Thyroid gland (tissue), 4 donors: ENCODE measurements around the gene ITGA1.

Source experiments
- POLR2A ChIP-seq, 2 donors: fragments of 450-650 bp; IDR thresholded peaks; one replicate each; pipeline ENCODE4 v1.6.1; 2017; ENCODE audit warnings: antibody characterized with exemption in 2 of 2, mild to moderate bottlenecking in 2 of 2, moderate library complexity in 1 of 2
- TF ChIP-seq, protein P1 (sequence below), 6 experiments: fragments of 200-600 bp in 3 of 6; fragments of 450-650 bp in 3 of 6; sonication (generic) in 3 of 6; IDR thresholded peaks; one replicate each; pipeline ENCODE4 v1.5.1; 2016 to 2019; ENCODE audit warnings: antibody characterized with exemption in 6 of 6, mild to moderate bottlenecking in 2 of 6, inconsistent platforms in 1 of 6, moderate library complexity in 1 of 6

DNA sequence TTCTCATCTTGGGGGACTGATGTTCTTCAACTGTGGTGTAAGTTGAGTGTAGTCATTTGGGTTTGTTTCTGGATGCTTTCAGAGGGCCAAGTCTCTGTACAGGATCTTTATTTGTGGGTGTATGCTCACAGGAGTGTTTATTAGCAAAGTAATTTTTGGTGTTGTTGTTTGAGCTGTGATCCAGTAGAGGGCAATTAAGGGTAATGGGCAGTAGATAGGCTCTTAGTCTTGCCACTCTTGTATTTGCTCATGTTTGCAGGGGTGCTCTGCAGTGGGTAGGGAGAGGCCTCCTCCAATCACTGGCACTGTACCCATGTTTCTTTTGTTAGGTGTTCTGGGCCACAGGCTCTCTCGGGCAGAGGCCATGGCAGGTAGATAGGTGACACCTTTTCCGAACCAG, 155.6 kb downstream of the ITGA1 start:
- TF ChIP-seq, protein P1, sequence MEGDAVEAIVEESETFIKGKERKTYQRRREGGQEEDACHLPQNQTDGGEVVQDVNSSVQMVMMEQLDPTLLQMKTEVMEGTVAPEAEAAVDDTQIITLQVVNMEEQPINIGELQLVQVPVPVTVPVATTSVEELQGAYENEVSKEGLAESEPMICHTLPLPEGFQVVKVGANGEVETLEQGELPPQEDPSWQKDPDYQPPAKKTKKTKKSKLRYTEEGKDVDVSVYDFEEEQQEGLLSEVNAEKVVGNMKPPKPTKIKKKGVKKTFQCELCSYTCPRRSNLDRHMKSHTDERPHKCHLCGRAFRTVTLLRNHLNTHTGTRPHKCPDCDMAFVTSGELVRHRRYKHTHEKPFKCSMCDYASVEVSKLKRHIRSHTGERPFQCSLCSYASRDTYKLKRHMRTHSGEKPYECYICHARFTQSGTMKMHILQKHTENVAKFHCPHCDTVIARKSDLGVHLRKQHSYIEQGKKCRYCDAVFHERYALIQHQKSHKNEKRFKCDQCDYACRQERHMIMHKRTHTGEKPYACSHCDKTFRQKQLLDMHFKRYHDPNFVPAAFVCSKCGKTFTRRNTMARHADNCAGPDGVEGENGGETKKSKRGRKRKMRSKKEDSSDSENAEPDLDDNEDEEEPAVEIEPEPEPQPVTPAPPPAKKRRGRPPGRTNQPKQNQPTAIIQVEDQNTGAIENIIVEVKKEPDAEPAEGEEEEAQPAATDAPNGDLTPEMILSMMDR (IDR thresholded peaks at IDR 0.05): no peak
- TF ChIP-seq POLR2A (IDR thresholded peaks at IDR 0.05): no peak
